ENCODE results near the gene MAN2A2.
A peak's percentile ranks its signal among the peaks of the same experiment; 100 is the strongest.

MAN2A2 gene

DNA sequence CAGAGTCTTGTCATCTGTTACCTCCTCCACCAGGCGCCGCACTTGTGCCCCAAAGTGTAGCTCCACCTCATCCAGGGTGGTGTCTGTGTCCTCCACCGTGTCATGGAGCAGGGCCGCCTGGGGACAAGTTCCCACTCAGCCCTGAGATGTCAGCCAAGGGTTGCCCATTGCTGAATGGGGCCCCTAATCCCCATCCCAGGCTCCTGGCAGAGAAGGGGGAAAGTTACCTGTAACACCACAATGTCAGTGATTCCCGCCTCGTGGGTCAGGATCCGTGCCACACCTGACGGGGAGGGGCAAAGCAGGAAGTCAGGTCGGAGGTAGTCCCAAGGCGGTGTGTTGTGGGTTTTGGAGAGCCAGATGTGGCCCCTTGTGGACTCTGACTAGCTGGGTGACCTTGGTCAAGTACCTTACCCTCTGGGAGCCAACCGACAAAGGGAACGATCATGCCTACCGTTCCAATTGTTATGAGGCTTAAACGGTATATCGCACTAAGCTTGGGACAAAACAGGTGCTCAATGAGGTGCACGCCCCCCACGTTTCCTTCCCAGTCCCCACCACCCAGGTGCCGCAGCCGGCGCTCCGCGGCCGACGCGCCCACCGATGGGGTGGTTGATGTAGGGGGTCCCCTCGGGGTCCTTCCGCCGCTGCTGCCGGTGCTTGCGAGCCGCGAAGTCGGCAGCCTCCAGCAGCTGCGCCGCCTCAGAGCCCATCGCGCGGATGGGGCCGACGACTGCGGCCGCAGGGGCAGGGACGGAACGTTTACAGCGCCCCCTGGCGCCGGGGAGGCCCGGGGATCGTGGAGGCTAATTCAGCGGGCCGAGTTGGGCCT is 28.9 kb downstream of the MAN2A2 start, which contains the start of gene HDDC3:
Gene HDDC3 (minus strand): TSS at position 722 of the 832 bp plus-strand sequence. CDS start 9 bp downstream, at position 713.
- Histone ChIP-seq H3K4me3 (ENCODE audit: low read length in 2 of 2) (peak within 1 kb of the TSS; percentile 61 to 88), H4K91ac (ENCODE audit: low read depth, low read length, poor library complexity) (no peak within 1 kb of the TSS), H3K18ac (ENCODE audit: low read length) (peak within 1 kb of the TSS; percentile 92), H3K4me2 (ENCODE audit: insufficient read depth, low read length, poor library complexity, severe bottlenecking) (peak within 1 kb of the TSS; percentile 99), H3K23ac (ENCODE audit: low read depth, low read length, poor library complexity) (peak within 1 kb of the TSS; percentile 60), H4K8ac (ENCODE audit: low read depth, low read length) (no peak within 1 kb of the TSS), H3K4me1 (ENCODE audit: control insufficient read depth in 2 of 2, insufficient read depth in 1 of 2, low read depth in 1 of 2, low read length in 2 of 2) (peaks cover 14 to 15% of the 10 kb centered on the region in 2 donors), H3K4ac (ENCODE audit: low read length) (no peak within 1 kb of the TSS), H3K27ac (replicated peaks; ENCODE audit: low read length) (no peak within 1 kb of the TSS), H2AK5ac (ENCODE audit: low read depth, low read length) (peak within 1 kb of the TSS; percentile 33), H2AFZ (ENCODE audit: low read length) (peak within 1 kb of the TSS; percentile 86), H2BK12ac (ENCODE audit: low read length) (no peak within 1 kb of the TSS), H3K9me3 (replicated peaks in 1 of 2; ENCODE audit: control insufficient read depth in 2 of 2, insufficient read depth in 1 of 2, low read depth in 1 of 2, low read length in 2 of 2) (no peaks in the 10 kb centered on the region), H3K9ac (ENCODE audit: low read depth, low read length, poor library complexity) (peak within 1 kb of the TSS; percentile 93), H2BK15ac (ENCODE audit: low read length) (peak within 1 kb of the TSS; percentile 14), H3K14ac (ENCODE audit: low read length) (no peak within 1 kb of the TSS), H3K36me3 (replicated peaks in 1 of 2; ENCODE audit: control insufficient read depth in 2 of 2, insufficient read depth in 2 of 2, low read length in 2 of 2) (peaks cover 0 to 9% of the 10 kb centered on the region in 2 donors), H3K27me3 (ENCODE audit: control insufficient read depth in 3 of 3, insufficient read depth in 3 of 3, low read depth in 1 of 3, low read length in 3 of 3) (peaks cover 0 to 5% (median 4%) of the 10 kb centered on the region in 3 experiments), H2BK5ac (ENCODE audit: low read length) (no peak within 1 kb of the TSS), H3K79me1 (ENCODE audit: low read depth, low read length) (no peaks in the 10 kb centered on the region), H2BK120ac (ENCODE audit: low read depth, low read length) (peak within 1 kb of the TSS; percentile 68)
- no CpG with 5 or more reads among the region's 52 CpGs for WGBS, 2 donors (ENCODE audit: extremely low coverage in 2 of 2, insufficient read length in 2 of 2, insufficient replicate concordance in 1 of 2)
- DNase-seq (ENCODE audit: low spot score) = peak; percentile 86

GRCh38 chr15:90932660-90932991 is 29.5 kb downstream of the MAN2A2 start:
- WGBS, 2 donors (ENCODE audit: extremely low coverage in 2 of 2, insufficient read length in 2 of 2, insufficient replicate concordance in 1 of 2) = no CpG with 5 or more reads among the region's 5 CpGs
- Histone ChIP-seq H2BK5ac (ENCODE audit: low read length) (no peak overlapping the region), H3K27me3 (ENCODE audit: control insufficient read depth in 3 of 3, insufficient read depth in 3 of 3, low read depth in 1 of 3, low read length in 3 of 3) (peaks cover 0 to 5% (median 4%) of the 10 kb centered on the region in 3 experiments), H3K9ac (ENCODE audit: low read depth, low read length, poor library complexity) (no peak overlapping the region), H2BK120ac (ENCODE audit: low read depth, low read length) (no peak overlapping the region), H4K91ac (ENCODE audit: low read depth, low read length, poor library complexity) (no peak overlapping the region), H3K4me3 (ENCODE audit: low read length in 2 of 2) (peak overlapping the region in 1 of 2 donors; percentile 61), H3K27ac (replicated peaks; ENCODE audit: low read length) (no peak overlapping the region), H2BK15ac (ENCODE audit: low read length) (no peak overlapping the region), H2BK12ac (ENCODE audit: low read length) (no peak overlapping the region), H3K4me1 (ENCODE audit: control insufficient read depth in 2 of 2, insufficient read depth in 1 of 2, low read depth in 1 of 2, low read length in 2 of 2) (peaks cover 14 to 15% of the 10 kb centered on the region in 2 donors), H3K9me3 (replicated peaks in 1 of 2; ENCODE audit: control insufficient read depth in 2 of 2, insufficient read depth in 1 of 2, low read depth in 1 of 2, low read length in 2 of 2) (no peaks in the 10 kb centered on the region), H3K4ac (ENCODE audit: low read length) (no peak overlapping the region), H4K8ac (ENCODE audit: low read depth, low read length) (no peak overlapping the region), H3K79me1 (ENCODE audit: low read depth, low read length) (no peaks in the 10 kb centered on the region), H3K14ac (ENCODE audit: low read length) (no peak overlapping the region), H2AFZ (ENCODE audit: low read length) (peak overlapping the region; percentile 86), H3K36me3 (replicated peaks in 1 of 2; ENCODE audit: control insufficient read depth in 2 of 2, insufficient read depth in 2 of 2, low read length in 2 of 2) (peaks cover 0 to 12% of the 10 kb centered on the region in 2 donors), H3K18ac (ENCODE audit: low read length) (no peak overlapping the region), H3K4me2 (ENCODE audit: insufficient read depth, low read length, poor library complexity, severe bottlenecking) (no peak overlapping the region), H3K23ac (ENCODE audit: low read depth, low read length, poor library complexity) (no peak overlapping the region), H2AK5ac (ENCODE audit: low read depth, low read length) (no peak overlapping the region)
- no peak for DNase-seq (ENCODE audit: low spot score)

- Histone ChIP-seq H3K79me1 (ENCODE audit: low read depth, low read length) (no peaks in the 10 kb centered on the region), H4K91ac (ENCODE audit: low read depth, low read length, poor library complexity) (no peak overlapping the region), H3K4ac (ENCODE audit: low read length) (no peak overlapping the region), H3K4me3 (ENCODE audit: low read length in 2 of 2) (no peak overlapping the region), H3K27ac (replicated peaks; ENCODE audit: low read length) (no peak overlapping the region), H2BK5ac (ENCODE audit: low read length) (no peak overlapping the region), H3K36me3 (replicated peaks in 1 of 2; ENCODE audit: control insufficient read depth in 2 of 2, insufficient read depth in 2 of 2, low read length in 2 of 2) (peaks cover under 1 to 19% of the 10 kb centered on the region in 2 donors), H3K18ac (ENCODE audit: low read length) (no peak overlapping the region), H3K27me3 (ENCODE audit: control insufficient read depth in 3 of 3, insufficient read depth in 3 of 3, low read depth in 1 of 3, low read length in 3 of 3) (peaks cover 0 to 5% (median 4%) of the 10 kb centered on the region in 3 experiments), H2BK12ac (ENCODE audit: low read length) (no peak overlapping the region), H3K9ac (ENCODE audit: low read depth, low read length, poor library complexity) (no peak overlapping the region), H2BK15ac (ENCODE audit: low read length) (no peak overlapping the region), H3K4me1 (ENCODE audit: control insufficient read depth in 2 of 2, insufficient read depth in 1 of 2, low read depth in 1 of 2, low read length in 2 of 2) (peaks cover 14 to 15% of the 10 kb centered on the region in 2 donors), H3K23ac (ENCODE audit: low read depth, low read length, poor library complexity) (no peak overlapping the region), H3K14ac (ENCODE audit: low read length) (no peak overlapping the region), H2AK5ac (ENCODE audit: low read depth, low read length) (no peak overlapping the region), H3K9me3 (replicated peaks in 1 of 2; ENCODE audit: control insufficient read depth in 2 of 2, insufficient read depth in 1 of 2, low read depth in 1 of 2, low read length in 2 of 2) (no peaks in the 10 kb centered on the region), H4K8ac (ENCODE audit: low read depth, low read length) (no peak overlapping the region), H2AFZ (ENCODE audit: low read length) (peak overlapping the region; percentile 86), H3K4me2 (ENCODE audit: insufficient read depth, low read length, poor library complexity, severe bottlenecking) (no peak overlapping the region), H2BK120ac (ENCODE audit: low read depth, low read length) (no peak overlapping the region)
- no CpG with 5 or more reads among the region's 1 CpG for WGBS, 2 donors (ENCODE audit: extremely low coverage in 2 of 2, insufficient read length in 2 of 2, insufficient replicate concordance in 1 of 2)
- no peak for DNase-seq (ENCODE audit: low spot score)
Observed at GRCh38 chr15:90933301-90933700, 30.2 kb downstream of the MAN2A2 start.

DNA sequence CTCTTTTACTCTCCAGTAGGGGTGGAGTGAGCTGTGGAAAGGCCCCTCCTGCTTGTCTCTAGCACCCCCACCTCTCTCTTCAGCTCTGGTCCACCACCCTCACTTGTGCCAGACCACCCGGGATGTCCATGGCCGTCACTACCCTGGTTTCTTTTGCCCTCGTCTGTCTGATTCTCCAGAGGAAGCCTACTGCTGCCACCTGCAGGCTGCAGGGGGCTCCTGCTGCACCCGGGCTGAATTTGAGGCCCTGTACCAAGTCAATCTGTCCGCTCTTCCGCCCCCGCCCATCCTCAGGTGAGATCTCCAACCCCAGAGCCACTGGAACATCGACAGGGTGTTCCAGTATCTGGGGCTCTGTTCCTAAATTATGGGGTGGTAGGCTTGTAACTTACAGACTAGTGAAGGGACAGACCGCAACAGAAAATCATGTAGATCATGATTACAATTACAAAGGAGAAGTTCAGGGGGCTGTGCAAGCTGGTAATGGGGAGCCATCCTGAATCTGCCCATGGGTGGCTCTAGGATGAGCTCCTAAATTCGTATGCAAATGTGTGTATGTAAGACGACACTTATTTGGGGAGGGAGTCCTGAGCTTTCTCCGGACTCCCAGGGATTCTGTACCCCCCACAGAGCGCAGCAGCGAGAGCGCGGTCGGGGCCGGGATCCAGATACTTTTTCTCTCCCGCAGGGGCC is 31.3 kb downstream of the MAN2A2 start:
- Histone ChIP-seq H4K8ac (ENCODE audit: low read depth, low read length) (no peak overlapping the region), H4K91ac (ENCODE audit: low read depth, low read length, poor library complexity) (no peak overlapping the region), H3K9me3 (replicated peaks in 1 of 2; ENCODE audit: control insufficient read depth in 2 of 2, insufficient read depth in 1 of 2, low read depth in 1 of 2, low read length in 2 of 2) (no peaks in the 10 kb centered on the region), H3K4me3 (ENCODE audit: low read length in 2 of 2) (peak overlapping the region; percentile 74 to 85), H2BK5ac (ENCODE audit: low read length) (no peak overlapping the region), H3K4me2 (ENCODE audit: insufficient read depth, low read length, poor library complexity, severe bottlenecking) (peak overlapping the region; percentile 99), H3K36me3 (replicated peaks in 1 of 2; ENCODE audit: control insufficient read depth in 2 of 2, insufficient read depth in 2 of 2, low read length in 2 of 2) (peaks cover 5 to 28% of the 10 kb centered on the region in 2 donors), H3K14ac (ENCODE audit: low read length) (no peak overlapping the region), H3K27me3 (ENCODE audit: control insufficient read depth in 3 of 3, insufficient read depth in 3 of 3, low read depth in 1 of 3, low read length in 3 of 3) (peaks cover 0 to 5% (median 4%) of the 10 kb centered on the region in 3 experiments), H3K4me1 (ENCODE audit: control insufficient read depth in 2 of 2, insufficient read depth in 1 of 2, low read depth in 1 of 2, low read length in 2 of 2) (peaks cover 14 to 15% of the 10 kb centered on the region in 2 donors), H2AFZ (ENCODE audit: low read length) (peak overlapping the region; percentile 97), H3K9ac (ENCODE audit: low read depth, low read length, poor library complexity) (peak overlapping the region; percentile 61), H3K4ac (ENCODE audit: low read length) (no peak overlapping the region), H2BK15ac (ENCODE audit: low read length) (no peak overlapping the region), H2AK5ac (ENCODE audit: low read depth, low read length) (peak overlapping the region; percentile 6), H3K27ac (replicated peaks; ENCODE audit: low read length) (no peak overlapping the region), H2BK12ac (ENCODE audit: low read length) (no peak overlapping the region), H3K79me1 (ENCODE audit: low read depth, low read length) (no peaks in the 10 kb centered on the region), H2BK120ac (ENCODE audit: low read depth, low read length) (no peak overlapping the region), H3K23ac (ENCODE audit: low read depth, low read length, poor library complexity) (peak overlapping the region; percentile 58), H3K18ac (ENCODE audit: low read length) (peak overlapping the region; percentile 78)
- DNase-seq (ENCODE audit: low spot score) = peak; percentile 77
- WGBS, 2 donors (ENCODE audit: extremely low coverage in 2 of 2, insufficient read length in 2 of 2, insufficient replicate concordance in 1 of 2) = no CpG with 5 or more reads among the region's 19 CpGs

All from neuronal stem cell (in vitro differentiated cells).